GM19468 (cell line): Measurements from ENCODE around the gene LCORL.
"Not testable (repeated sequence)": the region's sequence is repeated elsewhere in the genome, so short reads cannot be mapped to it uniquely, and the experiment has no call there.

Source experiments
- ATAC-seq: cut with Tn5 transposase; IDR thresholded peaks from one replicate; pipeline ENCODE4 v1.9.1; 2021; ENCODE audit warnings: mild to moderate bottlenecking, moderate library complexity, moderate number of reproducible peaks; ENCODE audit not compliant: unreplicated experiment; ENCODE audit errors: extremely low read depth

The LCORL gene

GRCh38 chr4:18020671-18021469 is 685 bp downstream of the LCORL start:
- no peak for ATAC-seq

GRCh38 chr4:18020145-18020670 is 1.3 kb downstream of the LCORL start:
- ATAC-seq, result no peak

GRCh38 chr4:18014269-18014668 is 7.3 kb downstream of the LCORL start:
- ATAC-seq, result no peak

- no peak for ATAC-seq
These were observed 8.6 kb downstream of the LCORL start for GRCh38 chr4:18012807-18013462.

GRCh38 chr4:18012134-18012806 is 9.3 kb downstream of the LCORL start:
- no peak for ATAC-seq

- no peak for ATAC-seq
These were observed 13.9 kb downstream of the LCORL start for GRCh38 chr4:18007625-18008024.

GRCh38 chr4:18006432-18006831 is 15.1 kb downstream of the LCORL start:
- not testable (repeated sequence) for ATAC-seq

GRCh38 chr4:17997129-17997528 is 24.4 kb downstream of the LCORL start:
- no peak for ATAC-seq

- no peak for ATAC-seq
These were observed 26.4 kb downstream of the LCORL start for GRCh38 chr4:17995165-17995564.

- ATAC-seq, result no peak
These were observed 35.7 kb downstream of the LCORL start for GRCh38 chr4:17985832-17986231.

- no peak for ATAC-seq
These were observed 40.5 kb downstream of the LCORL start for GRCh38 chr4:17981063-17981462.

GRCh38 chr4:17968721-17969120 is 52.8 kb downstream of the LCORL start:
- ATAC-seq, result no peak

- ATAC-seq, result no peak
These were observed 54.5 kb downstream of the LCORL start for GRCh38 chr4:17967078-17967477.

- no peak for ATAC-seq
These were observed 55.2 kb downstream of the LCORL start for GRCh38 chr4:17966312-17966711.

- ATAC-seq, result no peak
These were observed 57.0 kb downstream of the LCORL start for GRCh38 chr4:17964576-17964975.

GRCh38 chr4:17962171-17962570 is 59.4 kb downstream of the LCORL start:
- ATAC-seq, result no peak

- ATAC-seq, result no peak
These were observed 60.3 kb downstream of the LCORL start for GRCh38 chr4:17961249-17961648.

GRCh38 chr4:17958181-17958580 is 63.4 kb downstream of the LCORL start:
- ATAC-seq, result no peak

GRCh38 chr4:17957688-17958087 is 63.9 kb downstream of the LCORL start:
- no peak for ATAC-seq

- no peak for ATAC-seq
These were observed 65.3 kb downstream of the LCORL start for GRCh38 chr4:17956245-17956644.

- no peak for ATAC-seq
These were observed 76.3 kb downstream of the LCORL start for GRCh38 chr4:17945303-17945702.
